Measurements from ENCODE around the gene LITAF.

The LITAF gene

GRCh38 chr16:11550791-11551498 lies 35.8 kb downstream of the LITAF start:
- DNase-seq, result no peak

- peak in 10 of 14 donors; percentile 14 to 84 (median 31) for DNase-seq
Observed at GRCh38 chr16:11547118-11547916, 39.4 kb downstream of the LITAF start.

GRCh38 chr16:11546608-11547061 lies 40.1 kb downstream of the LITAF start:
- DNase-seq, result no peak

- no peak for DNase-seq
Observed at GRCh38 chr16:11543661-11544393, 42.9 kb downstream of the LITAF start.

GRCh38 chr16:11542069-11542744 lies 44.5 kb downstream of the LITAF start:
- no peak for DNase-seq

- DNase-seq, result no peak
Observed at GRCh38 chr16:11539641-11540050, 47.1 kb downstream of the LITAF start.

- DNase-seq, result no peak
Observed at GRCh38 chr16:11538880-11539279, 47.8 kb downstream of the LITAF start.

- no peak for DNase-seq
Observed at GRCh38 chr16:11536104-11536866, 50.4 kb downstream of the LITAF start.

GRCh38 chr16:11535494-11535893 lies 51.2 kb downstream of the LITAF start:
- no peak for DNase-seq

GRCh38 chr16:11534262-11534661 lies 52.5 kb downstream of the LITAF start:
- no peak for DNase-seq

- no peak for DNase-seq
Observed at GRCh38 chr16:11533588-11533987, 53.1 kb downstream of the LITAF start.

GRCh38 chr16:11530171-11530940 lies 56.4 kb downstream of the LITAF start:
- no peak for DNase-seq

- DNase-seq, result no peak
Observed at GRCh38 chr16:11529285-11529684, 57.4 kb downstream of the LITAF start.

GRCh38 chr16:11528053-11528452 lies 58.7 kb downstream of the LITAF start:
- DNase-seq, result no peak

- no peak for DNase-seq
Observed at GRCh38 chr16:11526655-11527350, 59.9 kb downstream of the LITAF start.

- no peak for DNase-seq
Observed at GRCh38 chr16:11524098-11524760, 62.5 kb downstream of the LITAF start.

- no peak for DNase-seq
Observed at GRCh38 chr16:11521055-11521454, 65.7 kb downstream of the LITAF start.

- DNase-seq, result no peak
Observed at GRCh38 chr16:11520442-11520841, 66.3 kb downstream of the LITAF start.

- no peak for DNase-seq
Observed at GRCh38 chr16:11517961-11518360, 68.8 kb downstream of the LITAF start.

Data from C1 segment of cervical spinal cord (tissue), 14 donors.